Loucy (cell line): ENCODE results near the gene C3AR1.
"Not testable (repeated sequence)": the region's sequence is repeated elsewhere in the genome, so short reads cannot be mapped to it uniquely, and the experiment has no call there.

ENCODE experiments used
- H2AFZ ChIP-seq: fragments of 200-600 bp; sonication (generic); 2 replicates; pipeline ENCODE4 v1.6.0; 2016; ENCODE audit warnings: antibody characterized with exemption, mild to moderate bottlenecking, low read length, moderate library complexity
- H3F3A ChIP-seq: fragments of 200-600 bp; 2 replicates; pipeline ENCODE4 v1.6.0; 2016; ENCODE audit warnings: antibody characterized with exemption, low read depth, mild to moderate bottlenecking
- H3K27me3 ChIP-seq: fragments of 200-600 bp; sonication (generic); 2 replicates; pipeline ENCODE4 v1.6.1; 2014; ENCODE audit warnings: low read length, mild to moderate bottlenecking; ENCODE audit not compliant: insufficient read depth, poor library complexity, severe bottlenecking
- H3K36me3 ChIP-seq: fragments of 200-600 bp; sonication (generic); 2 replicates; pipeline ENCODE4 v1.6.1; 2016; ENCODE audit warnings: low read length; ENCODE audit not compliant: insufficient read depth
- H3K4me1 ChIP-seq: fragments of 200-600 bp; sonication (generic); 2 replicates; pipeline ENCODE4 v1.5.1; 2014; ENCODE audit warnings: low read length, mild to moderate bottlenecking; ENCODE audit not compliant: insufficient read depth, poor library complexity, severe bottlenecking
- H3K4me2 ChIP-seq: fragments of 200-600 bp; sonication (generic); 2 replicates; pipeline ENCODE4 v1.6.0; 2014; ENCODE audit warnings: antibody characterized with exemption, low read length, low read depth, mild to moderate bottlenecking; ENCODE audit not compliant: poor library complexity, severe bottlenecking
- H3K4me3 ChIP-seq: fragments of 200-600 bp; sonication (generic); 2 replicates; pipeline ENCODE4 v1.5.1; 2014; ENCODE audit warnings: low read length, mild to moderate bottlenecking, mixed read lengths; ENCODE audit not compliant: poor library complexity, severe bottlenecking
- H3K79me2 ChIP-seq: fragments of 200-600 bp; sonication (generic); 2 replicates; pipeline ENCODE4 v1.6.1; 2014; ENCODE audit warnings: low read length; ENCODE audit not compliant: insufficient read depth
- H3K9ac ChIP-seq: fragments of 200-600 bp; sonication (generic); 2 replicates; pipeline ENCODE4 v1.6.0; 2014; ENCODE audit warnings: mild to moderate bottlenecking, low read depth, low read length, moderate library complexity; ENCODE audit not compliant: poor library complexity, severe bottlenecking
- H3K9me2 ChIP-seq: fragments of 200-600 bp; sonication (generic); replicated peaks from 2 replicates; pipeline ENCODE4 v1.6.1; 2016; ENCODE audit warnings: low read depth, low read length, mixed read lengths
- H3K9me3 ChIP-seq: fragments of 200-600 bp; sonication (generic); 2 replicates; pipeline ENCODE4 v1.6.1; 2014; ENCODE audit warnings: mild to moderate bottlenecking, antibody characterized with exemption, low read length, low read depth; ENCODE audit not compliant: insufficient read depth
- H4K20me1 ChIP-seq: fragments of 200-600 bp; sonication (generic); 2 replicates; pipeline ENCODE4 v1.6.0; 2014; ENCODE audit warnings: antibody characterized with exemption, low read length, mild to moderate bottlenecking; ENCODE audit not compliant: insufficient read depth, poor library complexity, severe bottlenecking
- CTCF ChIP-seq: fragments of 200-600 bp; sonication (generic); conservative IDR thresholded peaks from 2 replicates; pipeline ENCODE4 v1.5.1; 2014; ENCODE audit warnings: mild to moderate bottlenecking, antibody characterized with exemption, low read length
- EZH2phosphoT487 ChIP-seq: fragments of 200-600 bp; IDR thresholded peaks from 2 replicates; pipeline ENCODE4 v1.6.1; 2018; ENCODE audit warnings: antibody characterized with exemption, mild to moderate bottlenecking, moderate library complexity, borderline replicate concordance

C3AR1 gene

DNA sequence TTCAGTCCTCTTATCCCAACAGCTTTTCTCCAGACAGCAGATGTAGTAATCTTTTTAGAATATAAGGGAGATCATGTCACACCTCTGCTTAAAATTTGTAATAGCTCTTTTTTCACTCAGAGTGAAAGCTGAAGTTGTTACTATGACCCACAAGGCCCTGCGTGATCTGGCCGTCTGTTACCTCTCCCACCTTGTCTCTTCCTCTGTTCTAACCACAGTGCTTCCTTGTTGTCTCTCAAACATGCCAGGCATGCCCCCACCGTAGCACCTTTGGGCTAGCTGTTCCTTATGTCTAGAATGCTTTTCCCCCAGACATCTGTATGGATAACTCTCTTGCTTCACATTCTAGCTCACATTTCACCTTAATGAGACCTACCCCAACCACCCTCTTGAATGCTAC lies 22.4 kb upstream of the C3AR1 start:
- no peaks in the 10 kb centered on the region for H3K27me3 ChIP-seq
- H4K20me1 ChIP-seq: peaks cover 7% of the 10 kb centered on the region
- no peaks in the 10 kb centered on the region for H3K9me2 ChIP-seq
- H3K4me2 ChIP-seq: peak overlapping the region; percentile 80
- peaks cover 43% of the 10 kb centered on the region; the same call in 1 of the 2 replicates for H3K36me3 ChIP-seq
- H3F3A ChIP-seq: no peaks in the 10 kb centered on the region
- peak overlapping the region; percentile 60 for H3K4me3 ChIP-seq
- peaks cover 51% of the 10 kb centered on the region for H3K4me1 ChIP-seq
- H3K79me2 ChIP-seq: peaks cover 64% of the 10 kb centered on the region
- no peak overlapping the region for H2AFZ ChIP-seq
- no peaks in the 10 kb centered on the region for H3K9me3 ChIP-seq
- TF ChIP-seq CTCF (no peak), EZH2phosphoT487 (no peak)
- H3K9ac ChIP-seq: peak overlapping the region; percentile 61

- no peaks in the 10 kb centered on the region for H3K9me2 ChIP-seq
- H3K36me3 ChIP-seq: peaks cover 34% of the 10 kb centered on the region; the same call in 1 of the 2 replicates
- peak overlapping the region; percentile 61 for H3K9ac ChIP-seq
- peaks cover 73% of the 10 kb centered on the region for H3K79me2 ChIP-seq
- no peaks in the 10 kb centered on the region for H3K27me3 ChIP-seq
- H3K4me2 ChIP-seq: peak overlapping the region; percentile 80
- H3F3A ChIP-seq: no peaks in the 10 kb centered on the region; the same call in 1 of the 2 replicates
- H2AFZ ChIP-seq: no peak overlapping the region
- TF ChIP-seq CTCF: no peak
- TF ChIP-seq EZH2phosphoT487: no peak
- H3K4me3 ChIP-seq: peak overlapping the region; percentile 60
- peaks cover 55% of the 10 kb centered on the region for H3K4me1 ChIP-seq
- H4K20me1 ChIP-seq: peaks cover 7% of the 10 kb centered on the region
- H3K9me3 ChIP-seq: no peaks in the 10 kb centered on the region
Observed at GRCh38 chr12:8087666-8088065, 21.5 kb upstream of the C3AR1 start.

GRCh38 chr12:8084351-8084750 lies 18.2 kb upstream of the C3AR1 start:
- not testable (repeated sequence) for H2AFZ ChIP-seq, H3K9me3 ChIP-seq, H3K36me3 ChIP-seq, H3K27me3 ChIP-seq, H3F3A ChIP-seq, H3K9me2 ChIP-seq, H4K20me1 ChIP-seq, H3K9ac ChIP-seq
- H3K79me2 ChIP-seq: peaks cover 88% of the 10 kb centered on the region
- peaks cover 66% of the 10 kb centered on the region for H3K4me1 ChIP-seq
- H3K4me3 ChIP-seq: peak overlapping the region; percentile 94
- peak overlapping the region; percentile 92 for H3K4me2 ChIP-seq

GRCh38 chr12:8082808-8083100 lies 16.6 kb upstream of the C3AR1 start:
- Histone ChIP-seq H3K4me3 (peak overlapping the region; percentile 94), H3K9me2 (no peaks in the 10 kb centered on the region), H2AFZ (peak overlapping the region; percentile 82; the same call in 1 of the 2 replicates), H3K4me2 (peak overlapping the region; percentile 92), H3K79me2 (peaks cover 72% of the 10 kb centered on the region), H3K9me3 (no peaks in the 10 kb centered on the region), H3K27me3 (no peaks in the 10 kb centered on the region), H4K20me1 (peaks cover 3% of the 10 kb centered on the region), H3F3A (peaks cover 3% of the 10 kb centered on the region; the same call in 1 of the 2 replicates), H3K36me3 (no peaks in the 10 kb centered on the region), H3K9ac (peak overlapping the region; percentile 95), H3K4me1 (peaks cover 50% of the 10 kb centered on the region)
- TF ChIP-seq EZH2phosphoT487 (no peak), CTCF (no peak)
